Mammary epithelial cell (primary cell): ENCODE measurements around the gene HBG1.

ENCODE experiments used
- CTCF ChIP-seq, 2 donors: IDR thresholded peaks in 1 of 2; conservative IDR thresholded peaks in 1 of 2; 2 replicates each; pipeline ENCODE4 v1.5.1; 2011 to 2012; ENCODE audit warnings: inconsistent platforms in 2 of 2, low read length in 2 of 2, mild to moderate bottlenecking in 2 of 2, control low read depth in 1 of 2, low read depth in 1 of 2; ENCODE audit not compliant: insufficient read depth in 1 of 2; ENCODE audit errors: extremely low read depth in 1 of 2
- EZH2 ChIP-seq: IDR thresholded peaks from 2 replicates; pipeline ENCODE4 v1.6.1; 2012; ENCODE audit warnings: low read length, inconsistent platforms, borderline replicate concordance

GRCh38 chr11:5284637-5285036, 35.0 kb upstream of the HBG1 start:
- TF ChIP-seq CTCF (conservative IDR thresholded peaks at IDR 0.05 in 1 of 2, IDR thresholded peaks at IDR 0.05 in 1 of 2; ENCODE audit: extremely low read depth in 1 of 2, insufficient read depth in 1 of 2, low read depth in 1 of 2, low read length in 2 of 2) (no peak), EZH2 (no peak)
